Tibial artery (tissue), 4 donors: Measurements from ENCODE around the gene EMC1.
A peak's percentile ranks its signal among the peaks of the same experiment; 100 is the strongest.

Experiments used
- DNase-seq, 2 donors: peaks; one replicate each; pipeline ENCODE4 v3.0.0-alpha.2; 2019
- H3K27ac ChIP-seq, 2 donors: fragments of 200-600 bp; sonication (generic) in 1 of 2; 1 replicate in 1 of 2; 2 replicates in 1 of 2; pipeline ENCODE4 v1.5.1; 2018 to 2019; ENCODE audit warnings: mild to moderate bottlenecking in 1 of 2
- H3K27me3 ChIP-seq, 2 donors: fragments of 200-600 bp; sonication (generic) in 1 of 2; one replicate each; pipeline versions ENCODE4 v1.5.1 to v1.6.0; 2016 to 2019
- H3K36me3 ChIP-seq, 3 donors: fragments of 200-600 bp; sonication (generic) in 2 of 3; one replicate each; pipeline ENCODE4 v1.5.1; 2016 to 2019; ENCODE audit warnings: mild to moderate bottlenecking in 2 of 3
- H3K4me1 ChIP-seq, 4 donors: fragments of 200-600 bp; sonication (generic) in 2 of 4; 1 replicate in 3 of 4; 2 replicates in 1 of 4; pipeline ENCODE4 v1.5.1; 2016 to 2019
- H3K4me3 ChIP-seq, 2 donors: fragments of 200-600 bp; sonication (generic) in 1 of 2; 1 replicate in 1 of 2; 2 replicates in 1 of 2; pipeline ENCODE4 v1.5.1; 2018 to 2019; ENCODE audit warnings: mild to moderate bottlenecking in 2 of 2
- H3K9me3 ChIP-seq, 3 donors: fragments of 200-600 bp; sonication (generic) in 1 of 3; one replicate each; pipeline ENCODE4 v1.5.1; 2016 to 2019
- intact Hi-C: fragments of 100-400 bp; cut with DNase I; formaldehyde crosslinking; loops from one replicate; pipeline ENCODE4 v1.15.0; 2023; ENCODE audit warnings: low total_unique reads
- TF ChIP-seq, protein P1 (sequence below), 2 experiments: fragments of 200-600 bp in 1 of 2; fragments of 450-650 bp in 1 of 2; IDR thresholded peaks; one replicate each; pipeline ENCODE4 v1.5.1; 2017 to 2019; ENCODE audit warnings: antibody characterized with exemption in 2 of 2, mild to moderate bottlenecking in 1 of 2, moderate library complexity in 1 of 2

EMC1 gene

GRCh38 chr1:19206947-19207346, 44.4 kb downstream of the EMC1 start:
- H3K27ac ChIP-seq = no peak overlapping the region
- no peaks in the 10 kb centered on the region for H3K27me3 ChIP-seq
- H3K36me3 ChIP-seq = no peaks in the 10 kb centered on the region
- H3K4me1 ChIP-seq = peaks cover 0 to 84% (median 45%) of the 10 kb centered on the region in 4 donors
- TF ChIP-seq, protein P1, sequence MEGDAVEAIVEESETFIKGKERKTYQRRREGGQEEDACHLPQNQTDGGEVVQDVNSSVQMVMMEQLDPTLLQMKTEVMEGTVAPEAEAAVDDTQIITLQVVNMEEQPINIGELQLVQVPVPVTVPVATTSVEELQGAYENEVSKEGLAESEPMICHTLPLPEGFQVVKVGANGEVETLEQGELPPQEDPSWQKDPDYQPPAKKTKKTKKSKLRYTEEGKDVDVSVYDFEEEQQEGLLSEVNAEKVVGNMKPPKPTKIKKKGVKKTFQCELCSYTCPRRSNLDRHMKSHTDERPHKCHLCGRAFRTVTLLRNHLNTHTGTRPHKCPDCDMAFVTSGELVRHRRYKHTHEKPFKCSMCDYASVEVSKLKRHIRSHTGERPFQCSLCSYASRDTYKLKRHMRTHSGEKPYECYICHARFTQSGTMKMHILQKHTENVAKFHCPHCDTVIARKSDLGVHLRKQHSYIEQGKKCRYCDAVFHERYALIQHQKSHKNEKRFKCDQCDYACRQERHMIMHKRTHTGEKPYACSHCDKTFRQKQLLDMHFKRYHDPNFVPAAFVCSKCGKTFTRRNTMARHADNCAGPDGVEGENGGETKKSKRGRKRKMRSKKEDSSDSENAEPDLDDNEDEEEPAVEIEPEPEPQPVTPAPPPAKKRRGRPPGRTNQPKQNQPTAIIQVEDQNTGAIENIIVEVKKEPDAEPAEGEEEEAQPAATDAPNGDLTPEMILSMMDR (IDR thresholded peaks at IDR 0.05) = no peak
- intact Hi-C loops = loop anchor here (10.0 kb wide), 1 partner anchor 1512 kb away; no protein-coding TSS in a partner anchor
- DNase-seq = no peak
- no peaks in the 10 kb centered on the region for H3K9me3 ChIP-seq
- no peak overlapping the region for H3K4me3 ChIP-seq

DNA sequence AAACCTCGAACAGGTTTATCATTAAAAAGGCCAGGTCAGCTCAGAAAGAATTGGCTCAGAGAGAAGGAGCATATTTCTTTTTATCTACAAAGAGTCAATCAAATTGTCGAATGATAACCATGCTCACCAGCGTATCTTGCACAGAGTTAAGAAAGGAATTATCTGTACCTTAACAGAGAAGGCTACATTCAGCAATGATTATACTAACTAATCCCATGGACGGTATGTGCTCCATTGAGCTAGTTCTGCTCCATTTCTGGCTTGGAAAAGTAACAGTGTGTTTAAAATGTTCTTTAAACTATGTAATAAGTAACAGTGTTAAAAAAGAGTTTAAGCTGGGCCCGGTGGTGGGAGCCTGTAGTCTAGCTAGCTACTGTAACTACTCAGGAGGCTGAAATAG, 45.5 kb downstream of the EMC1 start:
- H3K27me3 ChIP-seq = no peaks in the 10 kb centered on the region
- peaks cover 0 to 81% (median 38%) of the 10 kb centered on the region in 4 donors for H3K4me1 ChIP-seq
- H3K27ac ChIP-seq = no peak overlapping the region
- no peak overlapping the region for H3K4me3 ChIP-seq
- no peaks in the 10 kb centered on the region for H3K9me3 ChIP-seq
- intact Hi-C loops = loop anchor here (10.0 kb wide), 1 partner anchor 1511 kb away; no protein-coding TSS in a partner anchor
- no peaks in the 10 kb centered on the region for H3K36me3 ChIP-seq
- no peak for DNase-seq
- TF ChIP-seq, protein P1 (IDR thresholded peaks at IDR 0.05) = no peak

DNA sequence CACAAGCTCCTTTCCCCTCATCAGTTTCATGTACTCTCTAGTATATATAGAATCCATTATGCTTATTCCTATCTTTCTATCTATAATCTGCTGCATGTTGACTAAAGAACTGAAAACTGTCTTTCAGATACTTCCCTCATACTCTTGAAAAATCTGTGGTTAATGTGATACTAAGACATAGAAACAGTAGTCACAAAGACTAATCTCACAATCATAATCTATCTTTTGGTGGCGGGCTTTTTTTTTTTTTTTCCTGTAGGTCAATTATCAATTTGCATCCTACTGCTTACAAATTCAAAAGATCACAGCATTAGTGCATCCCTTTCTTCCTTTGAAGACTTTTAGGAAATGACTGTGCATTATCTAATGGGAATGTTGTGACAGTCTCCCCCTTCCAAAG, 45.9 kb downstream of the EMC1 start:
- H3K4me1 ChIP-seq = peaks cover 0 to 79% (median 36%) of the 10 kb centered on the region in 4 donors
- H3K27me3 ChIP-seq = no peaks in the 10 kb centered on the region
- TF ChIP-seq, protein P1 (IDR thresholded peaks at IDR 0.05) = no peak
- peaks cover 0 to 3% (median under 1%) of the 10 kb centered on the region in 3 donors for H3K36me3 ChIP-seq
- intact Hi-C loops = loop anchor here (10.0 kb wide), 1 partner anchor 1511 kb away; no protein-coding TSS in a partner anchor
- no peak overlapping the region for H3K27ac ChIP-seq
- no peak for DNase-seq
- no peak overlapping the region for H3K4me3 ChIP-seq
- no peaks in the 10 kb centered on the region for H3K9me3 ChIP-seq

DNA sequence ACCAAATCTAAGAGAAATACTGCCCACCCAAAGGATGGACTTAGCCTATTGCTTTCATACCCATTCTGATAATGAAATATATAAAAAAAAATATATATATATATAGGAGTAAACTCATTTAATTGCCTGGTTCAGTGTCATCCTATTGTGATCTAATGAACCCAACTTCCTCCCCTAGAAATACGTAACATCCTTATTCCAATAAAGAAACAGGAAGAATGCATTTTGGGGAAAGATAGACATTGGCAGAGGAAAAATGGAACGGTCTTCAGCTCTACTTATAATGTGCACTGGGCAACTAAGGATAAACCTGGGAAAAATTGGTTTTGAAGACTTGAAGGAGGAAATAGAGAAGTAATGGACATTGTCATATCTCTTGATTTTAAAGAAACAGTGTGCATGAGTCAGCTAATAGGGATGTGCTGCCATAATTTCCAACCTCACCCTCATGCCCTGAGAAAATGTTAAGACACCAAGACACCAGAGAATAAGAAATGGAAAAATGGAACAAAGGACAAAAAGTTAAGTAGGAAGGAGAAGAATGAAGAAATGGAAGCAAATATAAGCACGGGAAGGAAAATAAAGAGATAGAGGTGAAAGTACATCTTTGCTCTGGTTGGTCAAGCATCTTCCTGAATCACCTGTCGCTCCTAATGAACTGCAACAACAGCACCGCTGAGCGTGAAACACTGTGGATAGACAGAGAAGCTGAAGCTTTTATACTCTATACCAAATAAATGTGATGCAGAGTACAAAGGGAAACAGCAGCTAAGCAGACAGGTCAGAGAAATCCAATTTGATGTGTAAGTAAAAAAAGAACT, 46.7 kb downstream of the EMC1 start:
- intact Hi-C loops = loop anchor here (10.0 kb wide), 1 partner anchor 1510 kb away; no protein-coding TSS in a partner anchor
- Histone ChIP-seq H3K27me3 (no peaks in the 10 kb centered on the region), H3K9me3 (no peaks in the 10 kb centered on the region), H3K4me3 (no peak overlapping the region), H3K4me1 (peaks cover 0 to 79% (median 36%) of the 10 kb centered on the region in 4 donors), H3K36me3 (peaks cover 5 to 11% (median 8%) of the 10 kb centered on the region in 3 donors), H3K27ac (no peak overlapping the region)
- TF ChIP-seq, protein P1 (IDR thresholded peaks at IDR 0.05) = no peak
- DNase-seq = no peak

DNA sequence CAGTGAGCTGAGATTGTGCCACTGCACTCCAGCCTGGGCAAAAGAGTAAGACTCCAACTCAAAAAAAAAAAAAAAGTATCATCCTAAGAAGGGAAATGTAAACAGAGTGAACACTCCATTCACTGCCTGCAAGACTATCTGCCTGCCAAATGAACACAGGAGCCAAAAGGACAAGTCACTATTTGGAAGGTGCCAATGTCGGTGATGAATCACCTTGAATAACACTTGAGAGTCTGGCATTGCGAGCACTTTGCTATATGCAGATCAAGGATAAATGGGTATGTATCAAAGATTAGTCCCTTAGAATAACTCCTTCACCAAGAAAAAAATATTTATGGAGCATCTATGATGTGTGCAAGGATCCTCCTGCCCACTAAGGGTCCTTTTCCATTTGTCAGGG, 47.9 kb downstream of the EMC1 start:
- H3K27me3 ChIP-seq = no peaks in the 10 kb centered on the region
- H3K27ac ChIP-seq = peak overlapping the region; percentile 34 to 48
- intact Hi-C loops = loop anchor here (10.0 kb wide), 1 partner anchor 1509 kb away; no protein-coding TSS in a partner anchor
- no peaks in the 10 kb centered on the region for H3K9me3 ChIP-seq
- H3K4me3 ChIP-seq = no peak overlapping the region
- peaks cover 17 to 23% (median 20%) of the 10 kb centered on the region in 3 donors for H3K36me3 ChIP-seq
- peaks cover 0 to 72% (median 34%) of the 10 kb centered on the region in 4 donors for H3K4me1 ChIP-seq
- TF ChIP-seq, protein P1 (IDR thresholded peaks at IDR 0.05) = no peak
- DNase-seq = peak in 1 of 2 donors; percentile 47
